Smooth muscle cell of the coronary artery (primary cell): Measurements from ENCODE around the gene TSPAN15. TPM values are rescaled to one million over a fixed set of nuclear protein-coding genes. Genes with fewer than 3 reads are reported as not detected.

ENCODE experiments used
- total RNA-seq: library from RNA; depleted of rRNA; stranded (reverse); fragments of >200 nt; gene quantifications from 2 replicates; pipeline ENCODE4 v1.2.3, GENCODE V29; 2014; ENCODE audit warnings: low replicate concordance

The TSPAN15 gene
- 1.4 and 3.9 TPM in 2 replicates for total RNA-seq

GRCh38 chr10:69451209-69451783 is at the start of gene TSPAN15:
Gene TSPAN15, plus strand, starts transcription at chr10:69451465. Its CDS starts 130 bp downstream, at chr10:69451595.

GRCh38 chr10:69416695-69417094 is 34.6 kb upstream of the TSPAN15 start, which contains the start of gene TACR2:
Gene TACR2, minus strand, starts transcription at chr10:69416918. Its CDS starts 595 bp downstream, at chr10:69416323.

Other genes starting within 250 kb of the TSPAN15 start
- gene HKDC1, start 231.1 kb upstream of the TSPAN15 start, total RNA-seq = 0.35 and 1.1 TPM in 2 replicates
- 259 and 265 TPM in 2 replicates for gene HK1, start 173.0 kb upstream of the TSPAN15 start, total RNA-seq
- gene TACR2, start 34.5 kb upstream of the TSPAN15 start, total RNA-seq = 0.15 and 0.35 TPM in 2 replicates
- not detected in 2 replicates for gene NEUROG3, start 122.0 kb downstream of the TSPAN15 start, total RNA-seq
- 0.60 TPM in 1 of 2 replicates, not detected in the other for gene FAM241B, start 178.8 kb downstream of the TSPAN15 start, total RNA-seq